ENCODE data around the gene BRINP3.

DNA sequence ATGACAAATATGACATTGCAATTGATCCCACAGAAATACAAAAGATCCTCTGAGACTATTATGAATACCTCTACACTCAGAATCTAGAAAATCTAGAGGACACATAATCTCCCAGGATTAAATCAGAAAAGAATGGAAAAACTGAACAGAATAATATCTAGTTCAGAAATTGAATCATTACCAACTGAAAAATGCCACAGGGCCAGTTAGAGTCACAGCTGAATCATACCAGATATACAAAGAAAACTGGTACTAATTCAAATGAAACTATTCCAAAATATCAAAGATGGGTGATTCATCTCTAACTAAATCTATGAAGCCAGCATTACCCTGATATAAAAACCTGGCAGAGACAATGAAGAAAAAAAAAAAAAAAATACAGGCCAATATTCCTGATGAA is 149.3 kb downstream of the BRINP3 start:
- TF ChIP-seq CTCF (IDR thresholded peaks at IDR 0.05; ENCODE audit: poor library complexity, severe bottlenecking) (no peak), MXI1 (conservative IDR thresholded peaks at IDR 0.05; ENCODE audit: poor library complexity, severe bottlenecking) (no peak), REST (IDR thresholded peaks at IDR 0.05; ENCODE audit: borderline replicate concordance) (no peak), POLR2AphosphoS5 (IDR thresholded peaks at IDR 0.05) (no peak), EZH2 (IDR thresholded peaks at IDR 0.05; ENCODE audit: borderline replicate concordance, insufficient read depth, low read length, poor library complexity, severe bottlenecking) (no peak), SMC3 (conservative IDR thresholded peaks at IDR 0.05; ENCODE audit: poor library complexity) (no peak), EP300 (conservative IDR thresholded peaks at IDR 0.05; ENCODE audit: poor library complexity, severe bottlenecking) (no peak)
